Adipocyte (in vitro differentiated cells): ENCODE data around the gene HMGN4.
A peak's percentile ranks its signal among the peaks of the same experiment; 100 is the strongest.
"Not testable (repeated sequence)": the region's sequence is repeated elsewhere in the genome, so short reads cannot be mapped to it uniquely, and the experiment has no call there.

Experiments
- DNase-seq: peaks from one replicate; pipeline ENCODE4 v3.0.0-alpha.2; 2015; ENCODE audit warnings: low read depth
- H3K27me3 ChIP-seq: replicated peaks from 2 replicates; pipeline ENCODE4 v1.7.0; 2013; ENCODE audit warnings: mild to moderate bottlenecking, low read length, moderate library complexity; ENCODE audit not compliant: control insufficient read depth, insufficient read depth
- H3K36me3 ChIP-seq: 2 replicates; pipeline ENCODE4 v1.7.0; 2013; ENCODE audit warnings: low read length, mild to moderate bottlenecking, moderate library complexity; ENCODE audit not compliant: control insufficient read depth, insufficient read depth, severe bottlenecking
- H3K4me1 ChIP-seq: 2 replicates; pipeline ENCODE4 v1.7.0; 2013; ENCODE audit warnings: mild to moderate bottlenecking, low read length, moderate library complexity; ENCODE audit not compliant: control insufficient read depth, insufficient read depth
- H3K4me3 ChIP-seq: 2 replicates; pipeline ENCODE4 v1.7.0; 2013; ENCODE audit warnings: mild to moderate bottlenecking, low read length, moderate library complexity
- H3K9ac ChIP-seq: 2 replicates; pipeline ENCODE4 v1.7.0; 2013; ENCODE audit warnings: mild to moderate bottlenecking, low read length, moderate library complexity
- H3K9me3 ChIP-seq: 2 replicates; pipeline ENCODE4 v1.7.0; 2013; ENCODE audit warnings: mild to moderate bottlenecking, low read length, moderate library complexity; ENCODE audit not compliant: control insufficient read depth

The HMGN4 gene

DNA sequence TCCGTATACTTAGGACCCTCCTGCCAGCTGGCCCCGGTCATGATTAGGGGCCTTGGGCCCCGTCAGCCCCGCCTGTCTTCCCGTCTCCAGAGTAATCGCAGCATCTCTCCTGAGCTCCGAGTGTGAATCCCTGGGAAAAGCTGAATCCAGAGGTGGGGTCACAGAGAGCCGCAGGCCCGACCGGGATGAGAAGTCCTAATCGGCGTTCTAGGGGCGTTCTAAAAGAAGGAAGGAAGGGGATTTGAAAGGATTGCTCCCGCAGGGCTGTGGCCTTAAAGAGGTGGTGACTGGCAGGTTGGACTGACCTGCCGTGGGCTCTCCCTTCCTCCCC lies 371 bp downstream of the HMGN4 start:
- peaks cover 23% of the 10 kb centered on the region for H3K4me1 ChIP-seq
- H3K27me3 ChIP-seq, result no peaks in the 10 kb centered on the region
- H3K4me3 ChIP-seq, result peak overlapping the region; percentile 90
- H3K9ac ChIP-seq, result peak overlapping the region; percentile 96
- no peak for DNase-seq
- peaks cover 6% of the 10 kb centered on the region for H3K36me3 ChIP-seq
- H3K9me3 ChIP-seq, result no peaks in the 10 kb centered on the region

DNA sequence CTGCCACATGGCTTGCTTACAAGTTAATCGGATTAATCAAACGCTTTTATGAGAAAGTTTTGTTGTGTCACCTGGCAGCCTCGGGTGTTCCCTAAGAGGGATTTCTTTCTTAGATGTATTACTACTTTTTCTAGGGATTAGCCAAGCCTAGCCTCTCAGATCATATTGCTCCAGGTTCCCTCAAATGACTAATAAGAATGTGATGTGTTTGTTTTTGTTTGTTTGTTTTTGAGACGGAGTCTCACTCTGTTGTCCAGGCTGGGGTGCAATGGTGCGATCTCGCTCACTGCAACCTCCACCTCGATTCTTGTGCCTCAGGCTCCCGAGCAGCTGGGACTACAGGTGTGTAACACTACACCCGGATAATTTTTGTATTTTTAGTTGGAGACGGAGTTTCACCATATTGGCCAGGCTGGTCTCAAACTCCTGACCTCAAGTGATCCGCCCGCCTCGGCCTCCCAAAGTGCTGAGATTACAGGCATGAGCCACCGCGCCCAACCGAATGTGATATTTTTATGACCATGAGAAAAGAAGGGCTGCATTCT lies 977 bp downstream of the HMGN4 start:
- peak overlapping the region; percentile 90 for H3K4me3 ChIP-seq
- DNase-seq, result peak; percentile 54
- no peaks in the 10 kb centered on the region for H3K27me3 ChIP-seq
- peak overlapping the region; percentile 96 for H3K9ac ChIP-seq
- peaks cover 19% of the 10 kb centered on the region for H3K4me1 ChIP-seq
- H3K36me3 ChIP-seq, result peaks cover 6% of the 10 kb centered on the region
- no peaks in the 10 kb centered on the region for H3K9me3 ChIP-seq

DNA sequence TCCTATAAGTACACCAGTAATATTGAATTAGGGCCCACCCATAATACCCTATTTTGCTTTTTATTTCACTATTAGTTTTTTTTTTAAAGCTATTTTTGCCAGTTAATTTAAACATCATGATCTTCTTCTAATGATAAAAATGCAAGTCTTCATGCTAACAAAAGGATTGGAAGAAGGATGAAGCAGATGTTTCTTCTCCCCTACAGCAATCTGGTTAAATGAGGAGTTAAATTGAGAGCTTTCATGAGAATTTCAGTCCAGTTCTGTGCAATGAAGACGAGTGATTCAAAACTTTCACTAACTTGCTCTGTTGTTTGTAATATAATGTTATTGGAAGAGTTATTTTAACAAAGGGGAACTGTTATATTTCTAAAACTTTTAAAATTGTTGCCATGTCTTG lies 3.4 kb downstream of the HMGN4 start:
- peaks cover 11% of the 10 kb centered on the region for H3K4me1 ChIP-seq
- H3K9me3 ChIP-seq, result no peaks in the 10 kb centered on the region
- H3K27me3 ChIP-seq, result no peaks in the 10 kb centered on the region
- H3K36me3 ChIP-seq, result peaks cover 29% of the 10 kb centered on the region
- no peak for DNase-seq
- no peak overlapping the region for H3K4me3 ChIP-seq
- no peak overlapping the region for H3K9ac ChIP-seq

GRCh38 chr6:26543953-26544352 lies 5.8 kb downstream of the HMGN4 start:
- H3K4me3 ChIP-seq, result no peak overlapping the region
- peak; percentile 36 for DNase-seq
- H3K9me3 ChIP-seq, result no peaks in the 10 kb centered on the region
- H3K9ac ChIP-seq, result no peak overlapping the region
- H3K36me3 ChIP-seq, result peaks cover 32% of the 10 kb centered on the region
- H3K27me3 ChIP-seq, result no peaks in the 10 kb centered on the region
- peaks cover 3% of the 10 kb centered on the region for H3K4me1 ChIP-seq

- Histone ChIP-seq H3K27me3 (no peaks in the 10 kb centered on the region), H3K9me3 (no peaks in the 10 kb centered on the region), H3K4me3 (no peak overlapping the region), H3K36me3 (peaks cover 32% of the 10 kb centered on the region), H3K4me1 (no peaks in the 10 kb centered on the region), H3K9ac (no peak overlapping the region)
- no peak for DNase-seq
These were observed 6.3 kb downstream of the HMGN4 start for GRCh38 chr6:26544473-26544872.

- Histone ChIP-seq H3K9me3 (no peaks in the 10 kb centered on the region), H3K9ac (no peak overlapping the region), H3K4me3 (no peak overlapping the region), H3K4me1 (no peaks in the 10 kb centered on the region), H3K36me3 (peaks cover 32% of the 10 kb centered on the region), H3K27me3 (no peaks in the 10 kb centered on the region)
- no peak for DNase-seq
These were observed 7.5 kb downstream of the HMGN4 start for GRCh38 chr6:26545627-26546026.

- not testable (repeated sequence) for H3K4me1 ChIP-seq, H3K4me3 ChIP-seq, H3K9me3 ChIP-seq, H3K27me3 ChIP-seq, DNase-seq, H3K9ac ChIP-seq
- H3K36me3 ChIP-seq, result peaks cover 32% of the 10 kb centered on the region
These were observed 9.2 kb downstream of the HMGN4 start for GRCh38 chr6:26547363-26547762.

- H3K9me3 ChIP-seq, result no peaks in the 10 kb centered on the region
These were observed 12.3 kb downstream of the HMGN4 start for GRCh38 chr6:26550250-26550993.

DNA sequence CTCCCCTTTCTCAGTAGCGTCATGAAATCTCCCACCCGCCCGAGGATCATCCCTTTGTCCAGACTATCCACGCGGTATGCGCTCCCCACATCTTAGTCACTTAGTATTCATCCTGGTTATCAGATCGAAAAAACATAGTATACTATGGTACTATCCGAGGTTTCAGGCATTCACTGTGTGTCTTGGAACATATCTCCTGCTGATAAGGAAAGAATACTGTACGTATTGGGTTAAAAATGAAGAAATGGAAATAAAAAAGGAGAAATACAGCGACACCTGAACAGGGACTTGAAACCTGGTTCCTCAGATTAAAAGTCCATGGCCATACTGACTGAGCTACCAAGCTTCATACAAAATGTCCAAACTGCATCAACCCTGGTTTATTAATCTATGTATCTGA lies 14.0 kb downstream of the HMGN4 start:
- Histone ChIP-seq H3K9ac (no peak overlapping the region), H3K36me3 (no peaks in the 10 kb centered on the region), H3K27me3 (no peaks in the 10 kb centered on the region), H3K9me3 (no peaks in the 10 kb centered on the region), H3K4me1 (peaks cover 16% of the 10 kb centered on the region), H3K4me3 (no peak overlapping the region)
- DNase-seq, result no peak

More at GRCh38 chr6:26550250-26550993, 12.3 kb downstream of the HMGN4 start:
- no peaks in the 10 kb centered on the region for H3K27me3 ChIP-seq
- peaks cover 13% of the 10 kb centered on the region for H3K4me1 ChIP-seq
- DNase-seq, result peak; percentile 56
- peaks cover 13% of the 10 kb centered on the region for H3K36me3 ChIP-seq
- peak overlapping the region; percentile 65 for H3K9ac ChIP-seq
- peak overlapping the region; percentile 86 for H3K4me3 ChIP-seq

DNA sequence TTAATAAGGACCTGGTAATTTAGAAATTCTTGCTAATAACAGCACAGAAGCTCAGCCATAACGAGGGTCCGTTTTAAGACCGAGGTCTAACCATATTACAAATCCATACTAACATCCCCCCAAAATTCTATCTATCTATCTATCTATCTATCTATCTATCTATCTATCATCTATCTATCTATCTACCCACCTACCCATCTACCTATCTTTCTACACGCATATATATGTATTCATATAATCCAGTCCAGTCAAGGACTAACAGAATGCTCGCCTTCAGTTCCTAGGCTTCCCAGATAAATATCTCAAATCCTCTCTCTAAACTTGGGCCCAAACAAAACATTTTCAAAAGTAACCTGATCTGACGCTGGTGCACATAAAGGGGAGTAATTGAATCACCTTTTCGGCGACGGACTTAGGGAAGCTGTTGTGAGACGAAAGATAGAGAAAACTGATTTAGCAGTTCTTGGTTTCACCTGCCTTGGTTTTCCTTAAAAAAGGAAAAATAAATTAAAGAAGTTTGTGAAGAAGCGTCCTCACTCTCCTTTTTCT lies 14.5 kb downstream of the HMGN4 start:
- peak overlapping the region; percentile 77 for H3K9ac ChIP-seq
- no peaks in the 10 kb centered on the region for H3K9me3 ChIP-seq
- peak; percentile 28 for DNase-seq
- no peaks in the 10 kb centered on the region for H3K27me3 ChIP-seq
- no peaks in the 10 kb centered on the region for H3K36me3 ChIP-seq
- peaks cover 16% of the 10 kb centered on the region for H3K4me1 ChIP-seq
- H3K4me3 ChIP-seq, result peak overlapping the region; percentile 83

DNA sequence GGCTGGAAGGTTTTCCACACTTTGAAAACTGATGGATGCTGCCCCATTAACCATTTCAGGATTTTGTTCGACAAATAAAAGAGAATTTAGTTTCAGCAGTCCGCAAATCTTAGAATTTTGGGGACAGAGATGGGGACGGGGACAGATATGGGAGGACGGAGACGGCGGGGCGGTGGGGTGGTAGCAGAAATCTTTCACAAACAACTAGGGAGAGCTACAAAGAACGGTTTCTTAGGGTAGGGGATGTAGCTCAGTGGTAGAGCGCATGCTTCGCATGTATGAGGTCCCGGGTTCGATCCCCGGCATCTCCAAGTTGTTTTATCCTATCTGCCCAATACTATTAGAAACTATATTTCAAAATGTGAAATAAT lies 15.1 kb downstream of the HMGN4 start:
- Histone ChIP-seq H3K4me1 (peaks cover 16% of the 10 kb centered on the region), H3K9ac (peak overlapping the region; percentile 77), H3K9me3 (no peaks in the 10 kb centered on the region), H3K4me3 (peak overlapping the region; percentile 83), H3K27me3 (no peaks in the 10 kb centered on the region), H3K36me3 (no peaks in the 10 kb centered on the region)
- DNase-seq, result peak; percentile 83
